ENCODE measurements around the gene ICAM5. TPM values are rescaled to one million over a fixed set of nuclear protein-coding genes. Genes with fewer than 3 reads are reported as not detected.
"Not testable (repeated sequence)": the region's sequence is repeated elsewhere in the genome, so short reads cannot be mapped to it uniquely, and the experiment has no call there.

Gene ICAM5
- total RNA-seq = 1 to 10 TPM in 1 of 2 donors, under 1 TPM in 1; 0.76 to 1.1 TPM
- long read RNA-seq, partial matches to known transcripts = 1 of 3 reads
- long read RNA-seq, other reads (novel, unspliced or antisense) = 2 of 3 reads

GRCh38 chr19:10289836-10290356 lies at the start of gene ICAM5:
ICAM5 (plus strand) TSS chr19:10289952; CDS start chr19:10290044, 92 bp downstream.
- ATAC-seq = no peak
- no peak for DNase-seq
- intact Hi-C loops (cut with DNase I, micrococcal nuclease) = loop anchor here in 1 of 2 donors (10.0 kb wide), 1 partner anchor 415 kb away; the partner anchor contains the start of gene QTRT1

GRCh38 chr19:10241826-10242449 lies 47.8 kb upstream of the ICAM5 start:
- DNase-seq; intact Hi-C loops (cut with DNase I, micrococcal nuclease); ATAC-seq: not testable (repeated sequence)

- intact Hi-C loops (cut with DNase I, micrococcal nuclease) = no loop called here
- no peak for DNase-seq
- no peak for ATAC-seq
Observed at GRCh38 chr19:10243606-10244005, 46.1 kb upstream of the ICAM5 start.

- intact Hi-C loops (cut with DNase I, micrococcal nuclease) = no loop called here
Observed at GRCh38 chr19:10245189-10245939, 44.4 kb upstream of the ICAM5 start.

GRCh38 chr19:10246511-10246910 lies 43.2 kb upstream of the ICAM5 start:
- DNase-seq (no peak), ATAC-seq (no peak)
- intact Hi-C loops (cut with DNase I, micrococcal nuclease) = no loop called here

More at GRCh38 chr19:10245189-10245939, 44.4 kb upstream of the ICAM5 start:
- ATAC-seq = no peak
- DNase-seq = no peak

- DNase-seq = peak; percentile 98 to 99
- peak; percentile 92 for ATAC-seq
- intact Hi-C loops (cut with DNase I, micrococcal nuclease) = no loop called here
Observed at GRCh38 chr19:10251792-10252694, 37.7 kb upstream of the ICAM5 start, which contains the start of gene MRPL4. MRPL4 (plus strand) TSS chr19:10252214; CDS start chr19:10252254, 40 bp downstream.

- intact Hi-C loops (cut with DNase I, micrococcal nuclease) = no loop called here
- ATAC-seq (no peak), DNase-seq (no peak)
Observed at GRCh38 chr19:10252707-10253106, 37.0 kb upstream of the ICAM5 start.

GRCh38 chr19:10254244-10254643 lies 35.5 kb upstream of the ICAM5 start:
- ATAC-seq (no peak), DNase-seq (no peak)
- intact Hi-C loops (cut with DNase I, micrococcal nuclease) = no loop called here

- ATAC-seq (no peak), DNase-seq (no peak)
- intact Hi-C loops (cut with DNase I, micrococcal nuclease) = no loop called here
Observed at GRCh38 chr19:10255358-10255757, 34.4 kb upstream of the ICAM5 start.

- intact Hi-C loops (cut with DNase I, micrococcal nuclease) = no loop called here
- DNase-seq (no peak), ATAC-seq (no peak)
Observed at GRCh38 chr19:10256551-10256950, 33.2 kb upstream of the ICAM5 start.

GRCh38 chr19:10256970-10257615 lies 32.7 kb upstream of the ICAM5 start:
- intact Hi-C loops (cut with DNase I, micrococcal nuclease) = no loop called here
- DNase-seq (no peak), ATAC-seq (no peak)

GRCh38 chr19:10258080-10258710 lies 31.6 kb upstream of the ICAM5 start:
- DNase-seq (no peak), ATAC-seq (no peak)

GRCh38 chr19:10259162-10259905 lies 30.4 kb upstream of the ICAM5 start:
- peak; percentile 85 to 93 for DNase-seq
- intact Hi-C loops (cut with DNase I, micrococcal nuclease) = no loop called here
- peak; percentile 55 for ATAC-seq

More at GRCh38 chr19:10258080-10258710, 31.6 kb upstream of the ICAM5 start:
- intact Hi-C loops (cut with DNase I, micrococcal nuclease) = no loop called here

GRCh38 chr19:10260141-10260584 lies 29.6 kb upstream of the ICAM5 start:
- peak; percentile 55 for ATAC-seq
- intact Hi-C loops (cut with DNase I, micrococcal nuclease) = no loop called here
- DNase-seq = no peak

GRCh38 chr19:10262771-10263170 lies 27.0 kb upstream of the ICAM5 start:
- no peak for DNase-seq
- ATAC-seq = no peak
- intact Hi-C loops (cut with DNase I, micrococcal nuclease) = no loop called here

- ATAC-seq = no peak
- intact Hi-C loops (cut with DNase I, micrococcal nuclease) = loop anchor here in 1 of 2 donors (5.0 kb wide), 1 partner anchor 121 kb away; no protein-coding TSS in a partner anchor
- DNase-seq = no peak
Observed at GRCh38 chr19:10266706-10267105, 23.0 kb upstream of the ICAM5 start.

GRCh38 chr19:10268071-10268470 lies 21.7 kb upstream of the ICAM5 start:
- DNase-seq (no peak), ATAC-seq (no peak)
- intact Hi-C loops (cut with DNase I, micrococcal nuclease) = loop anchor here (2.0 to 5.0 kb wide), 2 partner anchors 119 to 121 kb away; no protein-coding TSS in a partner anchor

Measured in left colon (tissue), 2 donors.